ENCODE data around the gene FCRL5.

DNA sequence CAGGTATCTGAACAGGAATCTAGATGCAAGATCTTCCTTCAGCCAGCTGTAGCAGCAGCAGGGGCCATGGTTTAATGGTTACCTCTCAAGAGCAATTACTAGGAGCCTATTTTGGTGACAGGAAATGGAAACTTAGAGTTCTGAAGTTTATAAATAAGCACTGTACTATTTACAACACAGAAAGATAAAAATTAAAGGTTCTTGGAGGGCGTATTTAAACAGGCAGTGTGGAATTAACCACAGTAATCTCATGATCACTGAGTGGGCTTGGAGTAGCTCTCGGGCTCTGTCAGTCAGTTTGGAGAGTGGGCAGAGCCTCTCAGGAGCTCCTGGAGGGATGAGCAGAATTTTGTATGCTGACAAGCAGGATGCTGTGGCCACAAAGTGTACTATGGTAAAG, 10.2 kb upstream of the FCRL5 start:
- no peak for TF ChIP-seq EZH2 (IDR thresholded peaks at IDR 0.05; ENCODE audit: low read depth)
- TF ChIP-seq, protein P1, sequence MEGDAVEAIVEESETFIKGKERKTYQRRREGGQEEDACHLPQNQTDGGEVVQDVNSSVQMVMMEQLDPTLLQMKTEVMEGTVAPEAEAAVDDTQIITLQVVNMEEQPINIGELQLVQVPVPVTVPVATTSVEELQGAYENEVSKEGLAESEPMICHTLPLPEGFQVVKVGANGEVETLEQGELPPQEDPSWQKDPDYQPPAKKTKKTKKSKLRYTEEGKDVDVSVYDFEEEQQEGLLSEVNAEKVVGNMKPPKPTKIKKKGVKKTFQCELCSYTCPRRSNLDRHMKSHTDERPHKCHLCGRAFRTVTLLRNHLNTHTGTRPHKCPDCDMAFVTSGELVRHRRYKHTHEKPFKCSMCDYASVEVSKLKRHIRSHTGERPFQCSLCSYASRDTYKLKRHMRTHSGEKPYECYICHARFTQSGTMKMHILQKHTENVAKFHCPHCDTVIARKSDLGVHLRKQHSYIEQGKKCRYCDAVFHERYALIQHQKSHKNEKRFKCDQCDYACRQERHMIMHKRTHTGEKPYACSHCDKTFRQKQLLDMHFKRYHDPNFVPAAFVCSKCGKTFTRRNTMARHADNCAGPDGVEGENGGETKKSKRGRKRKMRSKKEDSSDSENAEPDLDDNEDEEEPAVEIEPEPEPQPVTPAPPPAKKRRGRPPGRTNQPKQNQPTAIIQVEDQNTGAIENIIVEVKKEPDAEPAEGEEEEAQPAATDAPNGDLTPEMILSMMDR (conservative IDR thresholded peaks at IDR 0.05), result no peak
